Measurements from ENCODE around the gene FH.
A peak's percentile ranks its signal among the peaks of the same experiment; 100 is the strongest.

Gene FH

DNA sequence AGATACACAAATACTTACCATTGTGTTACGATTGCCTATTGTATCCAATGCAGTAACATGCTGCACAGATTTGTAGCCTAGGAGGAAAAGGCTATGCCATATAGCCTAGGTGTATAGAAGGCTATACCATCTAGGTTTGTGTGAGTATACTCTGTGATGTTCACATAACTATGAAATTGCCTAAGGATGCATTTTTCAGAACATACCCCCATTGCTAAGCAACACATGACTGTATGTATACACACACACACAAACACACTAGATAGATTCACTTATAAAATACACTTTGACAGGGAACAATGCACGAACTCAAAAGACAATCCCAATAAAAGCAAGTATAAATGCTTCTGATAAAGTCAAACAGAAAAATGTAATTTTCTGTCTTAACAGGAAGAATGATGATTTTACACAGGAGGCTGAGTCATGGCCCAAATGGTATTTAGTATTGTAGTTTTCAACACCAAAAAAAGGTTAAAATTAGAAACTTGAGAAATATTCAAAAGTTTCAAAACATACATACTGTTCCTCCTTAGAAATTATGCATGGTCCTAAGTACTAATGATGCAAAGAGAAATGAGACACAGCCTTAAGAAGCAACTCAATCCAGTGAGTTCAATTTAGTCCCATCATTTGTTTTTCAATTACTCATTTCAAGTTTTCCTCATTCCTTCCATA lies 12.2 kb downstream of the FH start:
- no peak overlapping the region for H3K27ac ChIP-seq
- DNase-seq (ENCODE audit: low spot score), result no peak
- ChIA-PET POLR2A (ENCODE audit: low non-redundant PET) (no interaction called here), CTCF (no interaction called here)
- TF ChIP-seq CTCF (conservative IDR thresholded peaks at IDR 0.05; ENCODE audit: low read depth), result no peak

DNA sequence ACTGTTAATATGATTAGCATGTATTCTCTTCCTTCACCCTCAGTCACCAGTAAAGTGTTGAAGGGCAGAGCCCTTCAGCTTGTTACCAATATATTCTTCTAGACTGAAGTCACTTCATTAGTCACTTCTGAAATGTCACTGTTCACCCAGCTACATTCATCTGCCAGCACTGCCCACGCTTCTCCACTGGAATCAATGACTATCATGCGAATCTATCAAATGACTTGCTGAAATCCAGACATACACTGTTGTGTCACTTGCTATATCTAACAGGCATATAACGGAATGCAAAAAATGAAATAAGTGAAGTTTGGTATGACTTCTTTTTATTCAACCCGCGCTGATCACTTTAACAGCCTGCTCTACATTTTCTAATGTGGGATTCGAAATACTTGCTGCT lies 16.1 kb downstream of the FH start:
- no peak for TF ChIP-seq CTCF (conservative IDR thresholded peaks at IDR 0.05; ENCODE audit: low read depth)
- CTCF ChIA-PET, result interaction anchor here (0.6 to 0.7 kb wide), 2 partner anchors 26 to 83 kb away, joined by 4 to 5 read pairs; no protein-coding TSS in a partner anchor
- no peak overlapping the region for H3K27ac ChIP-seq
- DNase-seq (ENCODE audit: low spot score), result no peak
- POLR2A ChIA-PET (ENCODE audit: low non-redundant PET), result no interaction called here

DNA sequence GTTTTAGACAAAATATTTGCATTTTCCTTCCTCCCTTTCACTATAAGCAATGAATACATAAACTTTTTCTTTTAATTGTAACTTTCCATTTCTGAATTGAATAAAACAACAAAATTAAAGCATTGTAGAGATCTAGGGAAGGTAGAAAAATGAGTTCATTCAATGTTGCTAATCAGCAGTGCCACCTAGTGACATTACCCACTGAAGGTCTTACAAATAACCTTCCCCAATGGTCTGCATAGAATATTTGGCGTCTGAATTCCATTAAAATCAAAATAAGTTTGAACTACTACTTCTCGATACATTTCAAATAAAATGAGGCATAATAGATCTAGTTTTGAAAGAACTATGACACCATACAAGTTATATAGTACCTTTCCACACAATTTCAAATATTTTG lies 19.6 kb downstream of the FH start:
- no peak overlapping the region for H3K27ac ChIP-seq
- DNase-seq (ENCODE audit: low spot score), result peak; percentile 17
- ChIA-PET POLR2A (ENCODE audit: low non-redundant PET) (no interaction called here), CTCF (interaction anchor here (1.0 kb wide), 1 partner anchor 36 kb away, joined by 4 read pairs; no protein-coding TSS in a partner anchor)
- peak; percentile 61 for TF ChIP-seq CTCF (conservative IDR thresholded peaks at IDR 0.05; ENCODE audit: low read depth)

DNA sequence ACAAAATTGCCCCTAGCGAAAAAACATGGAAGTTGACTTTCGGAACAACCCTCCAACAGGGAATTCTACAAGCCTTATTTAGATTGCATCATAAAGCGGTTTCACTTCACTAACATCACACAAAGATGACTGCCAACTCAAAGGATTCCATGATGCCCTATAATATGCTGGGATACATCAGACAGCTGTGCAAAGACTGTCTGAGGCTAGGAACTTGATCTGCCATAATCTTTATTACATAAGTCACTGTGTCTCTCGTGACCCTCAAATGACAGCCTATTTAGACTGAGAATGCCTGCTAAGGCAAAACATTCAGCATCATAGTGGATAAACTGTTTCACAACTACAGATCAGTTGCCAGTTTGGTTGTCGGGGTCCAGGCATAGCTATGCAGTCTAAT lies 23.8 kb downstream of the FH start:
- TF ChIP-seq CTCF (conservative IDR thresholded peaks at IDR 0.05; ENCODE audit: low read depth), result no peak
- DNase-seq (ENCODE audit: low spot score), result no peak
- no peak overlapping the region for H3K27ac ChIP-seq
- POLR2A ChIA-PET (ENCODE audit: low non-redundant PET), result no interaction called here
- CTCF ChIA-PET, result interaction anchor here (0.8 kb wide), 1 partner anchor 528 kb away, joined by 3 read pairs; no protein-coding TSS in a partner anchor

DNA sequence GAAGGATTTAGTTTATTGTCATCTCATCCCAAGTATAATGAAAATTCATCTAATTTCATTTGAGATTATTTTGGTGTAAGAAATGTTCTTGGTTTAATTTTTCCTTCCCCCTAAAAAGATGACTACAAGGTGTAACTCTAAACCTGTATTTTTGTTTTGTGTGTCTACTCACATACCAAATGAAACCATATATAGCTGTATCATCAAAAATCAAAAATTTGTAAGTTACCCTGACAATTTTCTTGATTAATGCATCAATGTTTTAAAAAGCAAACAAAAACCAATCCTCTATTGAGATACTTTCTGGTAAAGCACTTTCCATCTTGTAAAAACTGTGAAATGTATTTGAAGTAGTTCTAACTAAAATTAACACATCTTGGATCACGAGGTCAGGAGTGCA lies 30.8 kb downstream of the FH start:
- H3K27ac ChIP-seq, result no peak overlapping the region
- ChIA-PET CTCF (interaction anchor here (0.6 kb wide), 1 partner anchor 761 kb away, joined by 3 read pairs; no protein-coding TSS in a partner anchor), POLR2A (ENCODE audit: low non-redundant PET) (no interaction called here)
- DNase-seq (ENCODE audit: low spot score), result no peak
- TF ChIP-seq CTCF (conservative IDR thresholded peaks at IDR 0.05; ENCODE audit: low read depth), result no peak

DNA sequence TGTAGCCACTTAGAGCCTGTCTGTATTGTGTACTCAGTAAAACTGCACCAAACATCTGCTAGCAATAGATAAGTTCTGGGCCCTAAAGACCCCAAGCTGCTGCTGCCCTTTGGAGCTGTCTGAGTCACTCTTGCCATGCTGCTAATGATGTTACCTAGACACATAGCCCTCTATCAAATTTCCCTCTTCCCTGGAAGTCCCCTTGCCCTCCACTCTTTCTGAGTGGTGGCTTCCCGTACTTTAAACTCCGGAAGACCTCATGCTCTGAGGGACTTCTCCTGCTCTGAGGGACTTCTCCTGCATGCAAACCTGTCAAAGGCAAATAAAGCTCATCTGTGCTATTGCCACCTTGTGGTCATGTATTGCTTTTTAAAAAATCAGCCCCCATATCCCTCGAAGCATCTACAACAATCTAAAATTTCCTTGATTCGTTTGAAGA lies 34.0 kb downstream of the FH start:
- ChIA-PET CTCF (interaction anchor here (0.6 to 1.6 kb wide), 5 partner anchors 9 to 598 kb away, joined by 3 to 5 read pairs (median 3); no protein-coding TSS in a partner anchor), POLR2A (ENCODE audit: low non-redundant PET) (no interaction called here)
- TF ChIP-seq CTCF (conservative IDR thresholded peaks at IDR 0.05; ENCODE audit: low read depth), result no peak; the same call in 1 of the 2 replicates
- no peak overlapping the region for H3K27ac ChIP-seq
- peak; percentile 19 for DNase-seq (ENCODE audit: low spot score)
